HepG2 (cell line): Measurements from ENCODE around the gene DGCR8. TPM values are rescaled to one million over a fixed set of nuclear protein-coding genes. Genes with fewer than 3 reads are reported as not detected.

Experiments
- ARID2 ChIP-seq: sonication (generic); formaldehyde crosslinking; IDR thresholded peaks from 2 replicates; pipeline ENCODE4 v1.8.1; 2022; ENCODE audit warnings: mild to moderate bottlenecking, missing genetic modification reagents, borderline replicate concordance
- ERF ChIP-seq: IDR thresholded peaks from 2 replicates; pipeline ENCODE4 v1.6.1; 2018; ENCODE audit warnings: missing biosample characterization, missing genetic modification reagents
- KMT2B ChIP-seq: IDR thresholded peaks from 2 replicates; pipeline ENCODE4 v1.6.1; 2016; ENCODE audit warnings: missing genetic modification reagents, missing compliant biosample characterization
- PHF21A ChIP-seq: sonication (generic); formaldehyde crosslinking; IDR thresholded peaks from 2 replicates; pipeline ENCODE4 v1.5.0; 2020; ENCODE audit warnings: mild to moderate bottlenecking, missing genetic modification reagents
- SIN3A ChIP-seq: IDR thresholded peaks from 2 replicates; pipeline ENCODE4 v1.6.1; 2011; ENCODE audit warnings: low read depth, mild to moderate bottlenecking, control low read depth, low read length, borderline replicate concordance
- SMAD1 ChIP-seq: sonication (generic); formaldehyde crosslinking; IDR thresholded peaks from 2 replicates; pipeline ENCODE4 v1.4.0; 2020; ENCODE audit warnings: missing genetic modification reagents, low read depth, mild to moderate bottlenecking, borderline replicate concordance
- SP4 ChIP-seq: sonication (generic); formaldehyde crosslinking; IDR thresholded peaks from 2 replicates; pipeline ENCODE4 v1.8.1; 2023; ENCODE audit warnings: mild to moderate bottlenecking, missing genetic modification reagents
- TARDBP ChIP-seq: sonication (generic); formaldehyde crosslinking; IDR thresholded peaks from 2 replicates; pipeline ENCODE4 v1.8.0; 2022; ENCODE audit warnings: mild to moderate bottlenecking, missing genetic modification reagents
- THAP7 ChIP-seq: sonication (generic); formaldehyde crosslinking; IDR thresholded peaks from 2 replicates; pipeline ENCODE4 v1.8.1; 2023; ENCODE audit warnings: mild to moderate bottlenecking, missing genetic modification reagents
- TSC22D2 ChIP-seq: sonication (generic); formaldehyde crosslinking; IDR thresholded peaks from 2 replicates; pipeline ENCODE4 v1.5.1; 2020; ENCODE audit warnings: missing genetic modification reagents, mild to moderate bottlenecking, borderline replicate concordance
- ZBTB21 ChIP-seq: sonication (generic); formaldehyde crosslinking; IDR thresholded peaks from 2 replicates; pipeline ENCODE4 v1.4.0; 2020; ENCODE audit warnings: missing genetic modification reagents
- ZBTB7B ChIP-seq: sonication (generic); formaldehyde crosslinking; IDR thresholded peaks from 2 replicates; pipeline ENCODE4 v1.4.0; 2020; ENCODE audit warnings: missing genetic modification reagents
- ZMYM3 ChIP-seq: sonication (generic); formaldehyde crosslinking; IDR thresholded peaks from 2 replicates; pipeline ENCODE4 v1.5.1; 2020; ENCODE audit warnings: mild to moderate bottlenecking, missing genetic modification reagents
- ZNF136 ChIP-seq: sonication (generic); formaldehyde crosslinking; IDR thresholded peaks from 2 replicates; pipeline ENCODE4 v1.8.1; 2022; ENCODE audit warnings: low read depth, mild to moderate bottlenecking, moderate library complexity, missing genetic modification reagents
- ZNF205 ChIP-seq: IDR thresholded peaks from 2 replicates; pipeline ENCODE4 v1.6.1; 2018; ENCODE audit warnings: missing biosample characterization, missing genetic modification reagents
- ZNF414 ChIP-seq: sonication (generic); formaldehyde crosslinking; IDR thresholded peaks from 2 replicates; pipeline ENCODE4 v1.5.0; 2020; ENCODE audit warnings: missing genetic modification reagents
- ZNF597 ChIP-seq: sonication (generic); formaldehyde crosslinking; IDR thresholded peaks from 2 replicates; pipeline ENCODE4 v1.5.0; 2020; ENCODE audit warnings: missing genetic modification reagents
- ZNF614 ChIP-seq: IDR thresholded peaks from 2 replicates; pipeline ENCODE4 v1.6.1; 2018; ENCODE audit warnings: missing biosample characterization, missing genetic modification reagents, inconsistent platforms, borderline replicate concordance
- ZNF776 ChIP-seq: sonication (generic); formaldehyde crosslinking; IDR thresholded peaks from 2 replicates; pipeline ENCODE4 v1.4.0; 2020; ENCODE audit warnings: mild to moderate bottlenecking, missing genetic modification reagents
- polyA plus RNA-seq, 8 experiments: library from polyadenylated mRNA; depleted of rRNA in 3 of 8; stranded (reverse) in 7 of 8; unstranded in 1 of 8; fragments of >200 nt; fragmentation: Illumina TruSeq in 4 of 8; extraction: Trizol in 4 of 8; gene quantifications; 2 replicates each; pipeline versions ENCODE4 v1.2.1 to v1.2.3, GENCODE V29; 2011 to 2016; ENCODE audit warnings: low read depth in 4 of 8, missing spikeins in 1 of 8, mixed read lengths in 1 of 8; ENCODE audit not compliant: insufficient read depth in 1 of 8
- total RNA-seq, 5 experiments: library from RNA; depleted of rRNA; stranded (reverse); fragments of >200 nt; fragmentation: Illumina TruSeq; extraction: Trizol; gene quantifications; 2 replicates each; pipeline ENCODE4 v1.2.3, GENCODE V29; 2016; ENCODE audit warnings: low read depth in 1 of 5
- TF ChIP-seq, protein P1 (sequence below): sonication (generic); formaldehyde crosslinking; IDR thresholded peaks from 2 replicates; pipeline ENCODE4 v1.9.0; 2021; ENCODE audit warnings: missing genetic modification reagents, borderline replicate concordance
- TF ChIP-seq, protein P2 (sequence below): sonication (generic); formaldehyde crosslinking; IDR thresholded peaks from 2 replicates; pipeline ENCODE4 v1.4.0; 2020; ENCODE audit warnings: mild to moderate bottlenecking, missing genetic modification reagents
- TF ChIP-seq, protein P3 (sequence below): sonication (generic); formaldehyde crosslinking; IDR thresholded peaks from 2 replicates; pipeline ENCODE4 v1.4.0; 2020; ENCODE audit warnings: missing genetic modification reagents

Gene DGCR8
- total and polyA plus RNA-seq, 2 of the 13 experiments (the other 11 are each of a cell fraction or from before 2014, with no cell fraction given), result 10.2 to 23.2 TPM

GRCh38 chr22:20079745-20080444 lies at the start of gene DGCR8 (continued):
- TF ChIP-seq, protein P1, sequence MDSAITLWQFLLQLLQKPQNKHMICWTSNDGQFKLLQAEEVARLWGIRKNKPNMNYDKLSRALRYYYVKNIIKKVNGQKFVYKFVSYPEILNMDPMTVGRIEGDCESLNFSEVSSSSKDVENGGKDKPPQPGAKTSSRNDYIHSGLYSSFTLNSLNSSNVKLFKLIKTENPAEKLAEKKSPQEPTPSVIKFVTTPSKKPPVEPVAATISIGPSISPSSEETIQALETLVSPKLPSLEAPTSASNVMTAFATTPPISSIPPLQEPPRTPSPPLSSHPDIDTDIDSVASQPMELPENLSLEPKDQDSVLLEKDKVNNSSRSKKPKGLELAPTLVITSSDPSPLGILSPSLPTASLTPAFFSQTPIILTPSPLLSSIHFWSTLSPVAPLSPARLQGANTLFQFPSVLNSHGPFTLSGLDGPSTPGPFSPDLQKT (CRISPR knock-in tag), result 0 out of 2 replicates have a peak, but pooled peaks have one; percentile 84
- 0 out of 2 replicates have a peak, but pooled peaks have one; percentile 52 for TF ChIP-seq ZBTB7B (CRISPR knock-in tag)
- no peak for TF ChIP-seq ZBTB21 (CRISPR knock-in tag)
- no peak for TF ChIP-seq ZNF136
- peak; percentile 59; the same call in 1 of the 2 replicates for TF ChIP-seq ZNF614 (CRISPR knock-in tag)
- peak; percentile 47; the same call in 1 of the 2 replicates for TF ChIP-seq SMAD1 (CRISPR knock-in tag)
- peak; percentile 57; the same call in 1 of the 2 replicates for TF ChIP-seq SIN3A
- TF ChIP-seq, protein P2, sequence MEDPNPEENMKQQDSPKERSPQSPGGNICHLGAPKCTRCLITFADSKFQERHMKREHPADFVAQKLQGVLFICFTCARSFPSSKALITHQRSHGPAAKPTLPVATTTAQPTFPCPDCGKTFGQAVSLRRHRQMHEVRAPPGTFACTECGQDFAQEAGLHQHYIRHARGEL, result no peak
- TF ChIP-seq ZNF597 (CRISPR knock-in tag), result peak; percentile 99; the same call in 1 of the 2 replicates
- 0 out of 2 replicates have a peak, but pooled peaks have one; percentile 61 for TF ChIP-seq PHF21A (CRISPR knock-in tag)
- TF ChIP-seq ERF (CRISPR knock-in tag), result peak; percentile 80
- TF ChIP-seq, protein P3, sequence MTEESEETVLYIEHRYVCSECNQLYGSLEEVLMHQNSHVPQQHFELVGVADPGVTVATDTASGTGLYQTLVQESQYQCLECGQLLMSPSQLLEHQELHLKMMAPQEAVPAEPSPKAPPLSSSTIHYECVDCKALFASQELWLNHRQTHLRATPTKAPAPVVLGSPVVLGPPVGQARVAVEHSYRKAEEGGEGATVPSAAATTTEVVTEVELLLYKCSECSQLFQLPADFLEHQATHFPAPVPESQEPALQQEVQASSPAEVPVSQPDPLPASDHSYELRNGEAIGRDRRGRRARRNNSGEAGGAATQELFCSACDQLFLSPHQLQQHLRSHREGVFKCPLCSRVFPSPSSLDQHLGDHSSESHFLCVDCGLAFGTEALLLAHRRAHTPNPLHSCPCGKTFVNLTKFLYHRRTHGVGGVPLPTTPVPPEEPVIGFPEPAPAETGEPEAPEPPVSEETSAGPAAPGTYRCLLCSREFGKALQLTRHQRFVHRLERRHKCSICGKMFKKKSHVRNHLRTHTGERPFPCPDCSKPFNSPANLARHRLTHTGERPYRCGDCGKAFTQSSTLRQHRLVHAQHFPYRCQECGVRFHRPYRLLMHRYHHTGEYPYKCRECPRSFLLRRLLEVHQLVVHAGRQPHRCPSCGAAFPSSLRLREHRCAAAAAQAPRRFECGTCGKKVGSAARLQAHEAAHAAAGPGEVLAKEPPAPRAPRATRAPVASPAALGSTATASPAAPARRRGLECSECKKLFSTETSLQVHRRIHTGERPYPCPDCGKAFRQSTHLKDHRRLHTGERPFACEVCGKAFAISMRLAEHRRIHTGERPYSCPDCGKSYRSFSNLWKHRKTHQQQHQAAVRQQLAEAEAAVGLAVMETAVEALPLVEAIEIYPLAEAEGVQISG (CRISPR knock-in tag), result peak; percentile 96
- peak; percentile 79; the same call in 1 of the 2 replicates for TF ChIP-seq ARID2 (CRISPR knock-in tag)
- TF ChIP-seq ZMYM3 (CRISPR knock-in tag), result 0 out of 2 replicates have a peak, but pooled peaks have one; percentile 13
- peak; percentile 81 for TF ChIP-seq KMT2B (CRISPR knock-in tag)
- peak; percentile 81; the same call in 1 of the 2 replicates for TF ChIP-seq ZNF205
- peak; percentile 65 for TF ChIP-seq SP4 (CRISPR knock-in tag)
- peak; percentile 82; the same call in 1 of the 2 replicates for TF ChIP-seq ZNF776 (CRISPR knock-in tag)
- TF ChIP-seq TARDBP (CRISPR knock-in tag), result peak; percentile 73; the same call in 1 of the 2 replicates
- peak; percentile 77; the same call in 1 of the 2 replicates for TF ChIP-seq TSC22D2
- peak; percentile 60; the same call in 1 of the 2 replicates for TF ChIP-seq THAP7 (CRISPR knock-in tag)
- TF ChIP-seq ZNF414 (CRISPR knock-in tag), result no peak
